Body of pancreas (tissue), 4 donors: ENCODE results near the gene LHX5.

Experiments
- CTCF ChIP-seq, 7 experiments: fragments of 450-650 bp in 4 of 7; fragments of 200-600 bp in 3 of 7; sonication (generic) in 3 of 7; IDR thresholded peaks; one replicate each; pipeline ENCODE4 v1.5.1; 2016 to 2019; ENCODE audit warnings: antibody characterized with exemption in 7 of 7
- POLR2A ChIP-seq, 3 donors: fragments of 450-650 bp; IDR thresholded peaks; one replicate each; pipeline ENCODE4 v1.6.1; 2016; ENCODE audit warnings: antibody characterized with exemption in 3 of 3, mild to moderate bottlenecking in 2 of 3

- no peak for TF ChIP-seq CTCF (IDR thresholded peaks at IDR 0.05)
- TF ChIP-seq POLR2A (IDR thresholded peaks at IDR 0.05) = no peak
Measured at GRCh38 chr12:113432986-113433385, 38.7 kb downstream of the LHX5 start.
